ENCODE measurements around the gene ADGRG3.
"Not testable (repeated sequence)": the region's sequence is repeated elsewhere in the genome, so short reads cannot be mapped to it uniquely, and the experiment has no call there.

The ADGRG3 gene

DNA sequence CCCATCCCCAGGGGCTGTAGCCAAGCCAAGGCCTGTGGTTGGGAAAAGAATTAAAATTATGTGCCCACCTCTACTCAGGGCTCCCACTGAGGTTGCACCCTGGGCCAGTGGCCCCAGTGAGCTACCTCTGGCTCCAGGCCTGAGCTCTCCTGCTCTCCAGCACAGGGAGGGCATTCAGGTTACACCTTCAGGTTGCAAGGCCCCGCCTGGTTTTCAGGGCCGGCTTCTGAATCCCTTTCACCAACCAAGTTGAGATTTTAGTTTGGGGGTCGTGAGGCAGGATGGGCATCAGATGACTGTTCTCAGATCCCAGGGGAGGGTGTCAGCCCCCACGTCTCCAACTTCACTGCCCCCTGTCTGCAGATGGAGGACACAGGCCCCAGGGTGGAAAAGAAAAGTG is 59.5 kb downstream of the ADGRG3 start:
- H3K4me3 ChIP-seq (ENCODE audit: low read depth, low read length) = no peak overlapping the region
- TF ChIP-seq, protein P1, sequence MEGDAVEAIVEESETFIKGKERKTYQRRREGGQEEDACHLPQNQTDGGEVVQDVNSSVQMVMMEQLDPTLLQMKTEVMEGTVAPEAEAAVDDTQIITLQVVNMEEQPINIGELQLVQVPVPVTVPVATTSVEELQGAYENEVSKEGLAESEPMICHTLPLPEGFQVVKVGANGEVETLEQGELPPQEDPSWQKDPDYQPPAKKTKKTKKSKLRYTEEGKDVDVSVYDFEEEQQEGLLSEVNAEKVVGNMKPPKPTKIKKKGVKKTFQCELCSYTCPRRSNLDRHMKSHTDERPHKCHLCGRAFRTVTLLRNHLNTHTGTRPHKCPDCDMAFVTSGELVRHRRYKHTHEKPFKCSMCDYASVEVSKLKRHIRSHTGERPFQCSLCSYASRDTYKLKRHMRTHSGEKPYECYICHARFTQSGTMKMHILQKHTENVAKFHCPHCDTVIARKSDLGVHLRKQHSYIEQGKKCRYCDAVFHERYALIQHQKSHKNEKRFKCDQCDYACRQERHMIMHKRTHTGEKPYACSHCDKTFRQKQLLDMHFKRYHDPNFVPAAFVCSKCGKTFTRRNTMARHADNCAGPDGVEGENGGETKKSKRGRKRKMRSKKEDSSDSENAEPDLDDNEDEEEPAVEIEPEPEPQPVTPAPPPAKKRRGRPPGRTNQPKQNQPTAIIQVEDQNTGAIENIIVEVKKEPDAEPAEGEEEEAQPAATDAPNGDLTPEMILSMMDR (IDR thresholded peaks at IDR 0.05; ENCODE audit: low read depth, low read length) = no peak

DNA sequence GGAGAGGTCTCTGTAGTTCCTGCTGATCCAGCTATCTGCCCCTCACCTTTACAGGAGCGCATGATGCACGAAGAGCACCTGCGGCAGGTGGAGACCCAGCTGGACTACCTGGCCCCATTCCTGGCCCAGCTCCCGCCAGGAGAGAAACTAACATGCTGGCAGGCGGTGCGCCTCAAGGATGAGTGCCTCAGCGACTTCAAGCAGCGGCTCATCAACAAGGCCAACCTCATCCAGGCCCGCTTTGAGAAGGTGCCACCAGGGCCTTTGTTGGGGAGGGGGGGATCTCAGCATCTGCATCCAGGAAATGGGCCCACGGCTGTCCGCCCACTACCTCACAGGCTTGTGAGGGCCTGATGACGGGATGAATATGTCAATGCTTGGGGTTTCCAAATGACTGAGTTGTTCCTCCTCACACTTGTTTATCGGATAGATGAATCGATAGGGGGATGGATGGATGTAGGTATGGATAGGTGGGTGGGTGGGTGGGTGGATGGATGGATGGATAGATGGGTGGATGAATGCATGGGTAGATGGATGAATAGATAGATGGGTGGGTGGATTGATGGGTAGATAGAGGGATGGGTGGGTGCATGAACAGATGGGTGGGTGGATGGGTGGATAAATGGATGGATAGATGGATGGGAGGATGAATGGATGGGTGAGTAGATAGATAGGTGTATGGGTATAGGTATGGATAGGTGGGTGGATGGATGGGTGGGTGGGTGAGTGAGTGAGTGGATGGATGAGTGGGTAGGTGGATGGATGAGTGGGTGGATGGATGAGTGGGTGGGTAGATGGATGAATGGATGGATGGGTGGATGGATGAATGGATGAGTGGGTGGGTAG is 60.5 kb downstream of the ADGRG3 start:
- no peak overlapping the region for H3K4me3 ChIP-seq (ENCODE audit: low read depth, low read length)
- TF ChIP-seq, protein P1 (IDR thresholded peaks at IDR 0.05; ENCODE audit: low read depth, low read length) = no peak

DNA sequence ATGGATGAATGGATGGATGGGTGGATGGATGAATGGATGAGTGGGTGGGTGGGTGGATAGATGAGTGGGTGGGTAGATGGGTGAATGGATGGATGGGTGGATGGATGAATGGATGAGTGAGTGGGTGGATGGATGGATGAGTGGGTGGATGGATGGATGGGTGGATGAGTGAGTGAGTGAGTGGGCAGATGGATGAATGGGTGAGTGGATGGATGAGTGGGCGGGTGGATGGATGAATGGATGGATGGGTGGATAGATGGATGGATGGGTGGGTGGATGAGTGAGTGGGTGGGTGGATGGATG is 61.0 kb downstream of the ADGRG3 start:
- no peak overlapping the region for H3K4me3 ChIP-seq (ENCODE audit: low read depth, low read length)
- TF ChIP-seq, protein P1 (IDR thresholded peaks at IDR 0.05; ENCODE audit: low read depth, low read length) = no peak

DNA sequence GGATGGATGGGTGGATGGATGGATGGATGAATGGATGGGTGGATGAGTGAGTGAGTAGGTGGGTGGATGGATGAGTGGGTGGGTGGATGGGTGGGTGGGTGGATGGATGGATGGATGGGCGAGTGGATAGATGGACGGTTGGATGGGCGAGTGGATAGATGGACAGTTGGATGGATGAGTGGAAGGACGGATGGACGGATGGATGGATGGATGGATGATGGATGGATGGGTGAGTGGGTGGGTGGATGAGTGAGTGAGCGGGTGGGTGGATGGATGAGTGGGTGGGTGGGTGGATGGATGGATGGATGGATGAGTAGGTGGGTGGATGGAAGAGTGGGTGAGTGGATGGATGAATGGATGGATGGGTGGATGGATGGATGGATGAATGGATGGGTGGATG is 61.7 kb downstream of the ADGRG3 start:
- H3K4me3 ChIP-seq (ENCODE audit: low read depth, low read length) = not testable (repeated sequence)

DNA sequence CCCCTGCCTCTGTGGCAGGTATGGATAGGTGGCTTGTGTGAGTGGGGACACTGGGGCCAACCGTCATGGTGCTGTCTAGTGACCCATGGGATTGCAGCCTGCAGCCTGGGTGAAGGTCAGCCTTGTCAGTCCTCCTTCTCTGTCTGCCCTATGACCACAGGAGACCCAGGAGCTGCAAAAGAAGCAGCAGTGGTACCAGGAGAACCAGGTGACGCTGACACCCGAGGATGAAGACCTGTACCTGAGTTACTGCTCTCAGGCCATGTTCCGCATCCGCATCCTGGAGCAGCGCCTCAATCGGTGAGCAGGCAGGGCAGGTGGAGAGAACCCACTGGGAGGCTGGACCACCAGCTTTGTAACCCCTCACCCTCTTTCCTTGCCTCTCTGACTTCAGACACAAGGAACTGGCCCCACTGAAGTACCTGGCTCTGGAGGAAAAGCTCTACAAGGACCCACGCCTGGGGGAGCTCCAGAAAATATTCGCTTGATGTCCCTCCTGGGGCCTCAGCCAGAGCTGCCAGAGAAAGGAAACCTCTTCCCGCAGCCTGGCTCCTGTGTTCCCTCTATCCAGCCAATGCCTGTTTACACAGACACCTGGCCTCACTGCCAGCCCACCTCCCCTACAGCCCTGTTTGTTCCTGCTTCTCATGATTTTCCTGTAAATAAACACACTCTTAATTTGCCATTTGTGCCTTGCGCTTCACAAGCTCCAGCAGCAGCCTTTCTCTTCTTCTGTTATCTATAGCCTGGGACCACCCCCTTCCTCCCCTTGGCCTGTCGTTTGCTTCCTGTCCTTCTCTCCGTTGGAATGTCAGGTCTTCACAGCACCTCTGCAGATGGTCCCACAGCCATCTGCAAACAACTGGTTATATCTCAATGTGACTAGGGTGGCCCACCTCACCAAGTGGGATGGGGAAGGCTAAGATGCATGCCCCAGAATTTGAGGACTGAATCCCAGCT is 62.9 kb downstream of the ADGRG3 start:
- no peak overlapping the region for H3K4me3 ChIP-seq (ENCODE audit: low read depth, low read length)
- TF ChIP-seq, protein P1 (IDR thresholded peaks at IDR 0.05; ENCODE audit: low read depth, low read length) = no peak

DNA sequence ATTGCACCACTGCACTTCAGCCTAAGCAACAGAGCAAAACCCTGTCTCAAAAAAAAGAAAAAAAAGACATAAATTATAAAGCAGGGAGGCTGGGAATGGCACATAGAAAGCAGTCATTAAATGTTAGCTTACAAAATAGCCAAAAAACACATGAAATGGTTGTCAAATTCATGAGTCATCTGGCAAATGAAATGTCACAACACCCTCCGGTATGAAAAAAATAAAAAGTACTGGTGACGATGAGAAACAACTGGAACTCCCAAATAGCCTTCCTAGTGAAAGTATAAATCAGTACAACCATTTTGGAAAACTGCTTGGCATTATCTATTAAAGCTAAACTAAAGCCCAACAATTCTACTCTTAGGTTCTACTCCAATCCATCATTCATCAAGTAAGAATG is 63.9 kb downstream of the ADGRG3 start:
- no peak overlapping the region for H3K4me3 ChIP-seq (ENCODE audit: low read depth, low read length)
- TF ChIP-seq, protein P1 (IDR thresholded peaks at IDR 0.05; ENCODE audit: low read depth, low read length) = no peak

DNA sequence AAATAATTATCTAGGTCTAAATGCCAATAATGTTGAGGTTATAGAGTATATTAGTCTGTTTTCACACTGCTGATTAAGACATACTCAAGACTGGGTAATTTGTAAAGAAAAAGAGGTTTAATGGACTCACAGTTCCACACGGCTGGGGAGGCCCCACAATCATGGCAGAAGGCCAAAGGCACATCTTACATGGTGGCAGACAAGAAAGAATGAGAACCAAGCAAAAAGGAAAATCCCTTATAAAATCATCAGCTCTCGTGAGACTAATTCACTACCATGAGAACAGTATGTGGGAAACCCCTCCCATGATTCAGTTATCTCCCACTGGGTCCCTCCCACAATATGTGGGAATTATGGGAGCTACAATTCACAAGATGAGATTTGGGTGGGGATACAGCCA is 64.6 kb downstream of the ADGRG3 start:
- H3K4me3 ChIP-seq (ENCODE audit: low read depth, low read length) = no peak overlapping the region
- TF ChIP-seq, protein P1 (IDR thresholded peaks at IDR 0.05; ENCODE audit: low read depth, low read length) = no peak
